AG08396 (cell line): Measurements from ENCODE around the gene PDE4D.
"Not testable (repeated sequence)": the region's sequence is repeated elsewhere in the genome, so short reads cannot be mapped to it uniquely, and the experiment has no call there.

ENCODE experiments used
- DNase-seq: peaks from one replicate; pipeline ENCODE4 v3.0.0; 2012; ENCODE audit warnings: low spot score, mixed read lengths

PDE4D gene

GRCh38 chr5:59605915-59606314, 287.6 kb downstream of the PDE4D start:
- no peak for DNase-seq

- DNase-seq: no peak
Observed at GRCh38 chr5:59604111-59604510, 289.4 kb downstream of the PDE4D start.

GRCh38 chr5:59600998-59601397, 292.5 kb downstream of the PDE4D start:
- DNase-seq: no peak

- no peak for DNase-seq
Observed at GRCh38 chr5:59600153-59600552, 293.4 kb downstream of the PDE4D start.

- DNase-seq: no peak
Observed at GRCh38 chr5:59599729-59600128, 293.8 kb downstream of the PDE4D start.

GRCh38 chr5:59598547-59598874, 295.0 kb downstream of the PDE4D start:
- DNase-seq: no peak

GRCh38 chr5:59597690-59598546, 295.6 kb downstream of the PDE4D start:
- DNase-seq: no peak

- DNase-seq: no peak
Observed at GRCh38 chr5:59596586-59597350, 296.8 kb downstream of the PDE4D start.

GRCh38 chr5:59594118-59594517, 299.4 kb downstream of the PDE4D start:
- DNase-seq: not testable (repeated sequence)

GRCh38 chr5:59593439-59594007, 300.0 kb downstream of the PDE4D start:
- DNase-seq: no peak

- DNase-seq: peak; percentile 7
Observed at GRCh38 chr5:59592101-59592500, 301.4 kb downstream of the PDE4D start.

GRCh38 chr5:59591162-59591561, 302.4 kb downstream of the PDE4D start:
- no peak for DNase-seq

GRCh38 chr5:59588922-59589321, 304.6 kb downstream of the PDE4D start:
- no peak for DNase-seq

- DNase-seq: peak; percentile 29
Observed at GRCh38 chr5:59587489-59588337, 305.8 kb downstream of the PDE4D start.

GRCh38 chr5:59586841-59587240, 306.7 kb downstream of the PDE4D start:
- no peak for DNase-seq

- DNase-seq: no peak
Observed at GRCh38 chr5:59584858-59585846, 308.4 kb downstream of the PDE4D start.

GRCh38 chr5:59583810-59584562, 309.5 kb downstream of the PDE4D start:
- DNase-seq: no peak

GRCh38 chr5:59583151-59583809, 310.2 kb downstream of the PDE4D start:
- DNase-seq: no peak

- DNase-seq: no peak
Observed at GRCh38 chr5:59582746-59583145, 310.8 kb downstream of the PDE4D start.

- DNase-seq: no peak
Observed at GRCh38 chr5:59579824-59580167, 313.7 kb downstream of the PDE4D start.
